ENCODE data around the gene PLBD1.

Gene PLBD1

DNA sequence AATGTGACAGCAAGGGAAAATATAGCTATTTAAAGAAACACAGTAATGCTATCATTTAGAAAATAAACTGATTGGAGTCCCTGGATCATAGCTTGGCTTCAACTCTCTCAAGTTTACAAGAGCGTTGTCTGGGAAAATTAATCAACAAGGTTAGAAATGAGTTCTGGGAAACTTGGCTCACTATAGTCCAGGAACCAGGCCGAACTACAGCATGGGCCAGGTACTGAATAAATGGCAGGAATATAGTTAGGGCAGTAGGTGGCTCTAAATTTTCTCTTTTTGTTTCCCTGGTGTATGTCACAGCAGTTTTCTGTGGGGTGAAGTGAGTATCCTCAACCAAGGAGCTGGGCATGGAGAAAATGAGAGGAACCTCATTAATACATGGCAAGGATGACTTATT, 72.4 kb downstream of the PLBD1 start:
- no peak for DNase-seq

GRCh38 chr12:14482886-14483285, 84.8 kb downstream of the PLBD1 start:
- no peak for DNase-seq

GRCh38 chr12:14482361-14482760, 85.3 kb downstream of the PLBD1 start:
- no peak for DNase-seq

GRCh38 chr12:14481201-14481600, 86.5 kb downstream of the PLBD1 start:
- DNase-seq: no peak

DNA sequence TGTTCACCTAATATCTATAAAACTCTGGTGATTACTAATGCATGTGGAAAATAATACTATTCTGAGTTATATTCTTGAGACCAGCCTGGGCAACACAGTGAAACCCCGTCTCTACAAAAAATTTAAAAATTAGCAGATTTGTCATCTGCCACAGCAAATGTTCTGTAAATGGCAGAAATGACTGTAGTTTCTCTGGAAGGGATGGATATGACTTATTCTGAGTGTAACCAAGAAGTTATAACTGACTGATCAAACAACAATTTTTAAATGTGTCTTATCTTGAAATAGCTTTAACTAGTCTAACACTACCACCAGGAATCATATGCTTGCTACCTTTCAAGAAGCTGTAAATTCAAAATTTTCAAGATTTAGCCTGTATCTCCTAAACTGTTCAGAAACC, 88.7 kb downstream of the PLBD1 start:
- DNase-seq: no peak

DNA sequence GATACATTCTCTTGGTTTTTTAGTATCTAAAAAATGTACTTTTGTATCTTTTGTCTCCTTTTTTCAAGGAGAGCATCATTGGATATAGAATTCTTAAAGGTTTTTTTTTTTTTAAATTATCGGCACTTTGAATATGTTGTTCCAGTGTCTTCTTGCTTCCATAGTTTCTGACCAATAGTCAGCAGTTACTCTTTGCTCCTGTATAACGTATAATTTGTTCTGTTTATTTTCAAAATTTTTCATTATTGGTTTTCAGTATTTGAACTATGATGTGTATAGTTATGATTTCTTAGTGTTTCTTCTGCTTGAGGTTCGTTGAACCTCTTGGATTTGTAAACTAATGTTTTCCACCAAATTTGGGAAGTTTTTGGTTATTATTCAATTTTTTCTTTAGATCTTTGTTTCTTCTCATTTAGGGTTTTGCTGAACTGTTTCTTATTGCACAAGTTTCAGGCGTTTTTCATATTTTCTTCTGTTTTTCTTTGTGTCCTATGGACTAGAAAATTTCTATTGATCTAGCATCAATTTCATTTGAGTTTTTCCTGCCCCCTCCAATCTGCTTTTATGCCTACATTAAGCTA, 93.9 kb downstream of the PLBD1 start:
- no peak for DNase-seq

GRCh38 chr12:14471497-14471896, 96.2 kb downstream of the PLBD1 start:
- DNase-seq: no peak

DNA sequence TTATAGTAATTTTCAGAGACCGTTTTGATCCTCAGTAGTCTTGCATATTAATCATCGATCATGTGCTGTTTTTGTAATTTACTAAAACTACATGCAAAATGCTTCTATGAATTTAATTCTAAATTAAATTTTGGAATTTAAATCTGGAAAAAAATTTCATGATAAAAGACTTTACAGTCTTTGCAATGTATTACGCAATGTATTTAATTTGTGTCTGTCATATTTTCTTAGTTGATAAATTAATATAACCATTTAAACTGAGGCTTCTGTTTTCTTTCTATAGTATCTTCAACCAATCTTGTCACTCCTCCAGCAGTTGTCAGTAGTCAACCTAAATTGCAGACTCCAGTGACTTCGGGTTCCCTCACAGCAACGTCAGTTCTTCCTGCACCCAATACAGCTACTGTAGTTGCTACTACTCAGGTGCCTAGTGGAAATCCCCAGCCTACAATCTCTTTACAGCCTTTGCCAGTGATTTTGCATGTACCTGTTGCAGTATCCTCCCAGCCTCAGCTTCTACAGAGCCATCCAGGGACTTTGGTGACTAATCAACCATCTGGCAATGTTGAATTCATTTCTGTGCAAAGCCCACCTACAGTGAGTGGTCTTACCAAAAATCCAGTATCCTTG, 107.4 kb downstream of the PLBD1 start:
- no peak for DNase-seq

- peak; percentile 6 for DNase-seq
Observed at GRCh38 chr12:14454098-14454907, 113.4 kb downstream of the PLBD1 start.
